GM23338 (cell line): ENCODE data around the gene INPP5K. TPM values are rescaled to one million over a fixed set of nuclear protein-coding genes. Genes with fewer than 3 reads are reported as not detected.

ENCODE experiments used
- ATAC-seq: fragments of 200-7000 bp; cut with Tn5 transposase; 3 replicates; pipeline ENCODE4 v1.9.1; 2020
- DNase-seq: peaks from one replicate; pipeline ENCODE4 v3.0.0-alpha.2; 2015; ENCODE audit warnings: low spot score
- H2AFZ ChIP-seq: fragments of 200-600 bp; sonication (generic); 2 replicates; pipeline ENCODE4 v1.8.0; 2016; ENCODE audit warnings: antibody characterized with exemption, mild to moderate bottlenecking, moderate library complexity
- H3F3A ChIP-seq: fragments of 200-600 bp; sonication (generic); replicated peaks from 2 replicates; pipeline ENCODE4 v1.8.0; 2017; ENCODE audit warnings: antibody characterized with exemption, mixed run types, low read depth
- H3K27ac ChIP-seq: fragments of 200-600 bp; sonication (generic); 2 replicates; pipeline ENCODE4 v1.6.1; 2016; ENCODE audit warnings: low read depth
- H3K27me3 ChIP-seq: fragments of 200-600 bp; sonication (generic); 2 replicates; pipeline ENCODE4 v1.8.0; 2016; ENCODE audit warnings: mild to moderate bottlenecking, mixed run types, moderate library complexity; ENCODE audit not compliant: insufficient read depth
- H3K36me3 ChIP-seq: fragments of 200-600 bp; sonication (generic); 2 replicates; pipeline ENCODE4 v1.8.0; 2016; ENCODE audit warnings: mild to moderate bottlenecking; ENCODE audit not compliant: insufficient read depth
- H3K4me1 ChIP-seq: fragments of 200-600 bp; sonication (generic); 2 replicates; pipeline ENCODE4 v1.8.0; 2016; ENCODE audit warnings: mild to moderate bottlenecking, moderate library complexity; ENCODE audit not compliant: insufficient read depth
- H3K4me2 ChIP-seq: fragments of 200-600 bp; sonication (generic); 2 replicates; pipeline ENCODE4 v1.7.1; 2017; ENCODE audit warnings: mixed run types
- H3K4me3 ChIP-seq: fragments of 200-600 bp; sonication (generic); 2 replicates; pipeline ENCODE4 v1.6.1; 2016; ENCODE audit warnings: mixed run types
- H3K79me2 ChIP-seq: fragments of 200-600 bp; sonication (generic); replicated peaks from 2 replicates; pipeline ENCODE4 v1.8.0; 2017; ENCODE audit warnings: mild to moderate bottlenecking; ENCODE audit not compliant: insufficient read depth
- H3K9me2 ChIP-seq: fragments of 200-600 bp; sonication (generic); 2 replicates; pipeline ENCODE4 v1.8.0; 2017; ENCODE audit not compliant: insufficient read depth
- H4K20me1 ChIP-seq: fragments of 200-600 bp; sonication (generic); replicated peaks from 2 replicates; pipeline ENCODE4 v1.8.0; 2017; ENCODE audit warnings: mild to moderate bottlenecking; ENCODE audit not compliant: insufficient read depth
- H3K27ac Mint-ChIP-seq: 2 replicates; pipeline ENCODE4 v1.8.0; 2020; ENCODE audit warnings: inconsistent platforms, mild to moderate bottlenecking, moderate library complexity, mixed read lengths
- H3K27me3 Mint-ChIP-seq: 3 replicates; pipeline ENCODE4 v1.8.0; 2022; ENCODE audit warnings: low read depth, mild to moderate bottlenecking, moderate library complexity, mixed read lengths, inconsistent platforms; ENCODE audit not compliant: insufficient read depth, poor library complexity
- H3K36me3 Mint-ChIP-seq: 3 replicates; pipeline ENCODE4 v1.8.0; 2021; ENCODE audit warnings: low read depth, mild to moderate bottlenecking, inconsistent platforms, moderate library complexity, mixed read lengths
- H3K4me1 Mint-ChIP-seq: 3 replicates; pipeline ENCODE4 v1.8.0; 2020; ENCODE audit warnings: mild to moderate bottlenecking, inconsistent platforms, mixed read lengths
- H3K4me3 Mint-ChIP-seq: 3 replicates; pipeline ENCODE4 v1.8.0; 2021; ENCODE audit warnings: moderate library complexity, mild to moderate bottlenecking, inconsistent platforms, mixed read lengths
- H3K9me3 Mint-ChIP-seq: 3 replicates; pipeline ENCODE4 v1.8.0; 2020; ENCODE audit warnings: moderate library complexity, mild to moderate bottlenecking, inconsistent platforms, mixed read lengths
- CREB1 ChIP-seq: fragments of 250-450 bp; sonication (Bioruptor Pico); IDR thresholded peaks from 2 replicates; pipeline ENCODE4 v1.5.0; 2020; ENCODE audit warnings: low read depth, mild to moderate bottlenecking, moderate library complexity
- CTCF ChIP-seq, 2 experiments: fragments of 200-600 bp in 1 of 2; sonication (generic) in 1 of 2; conservative IDR thresholded peaks; 2 replicates each; pipeline versions ENCODE4 v1.5.1 to v1.6.1; 2016 to 2017; ENCODE audit warnings: antibody characterized with exemption in 2 of 2, low read depth in 2 of 2, mild to moderate bottlenecking in 2 of 2, moderate library complexity in 1 of 2
- EZH2 ChIP-seq: fragments of 200-600 bp; sonication (generic); IDR thresholded peaks from one replicate; pipeline ENCODE4 v1.8.0; 2017; ENCODE audit warnings: antibody characterized with exemption, mild to moderate bottlenecking, low read depth; ENCODE audit not compliant: unreplicated experiment
- EZH2phosphoT487 ChIP-seq: fragments of 200-600 bp; sonication (generic); IDR thresholded peaks from one replicate; pipeline ENCODE4 v1.8.1; 2018; ENCODE audit warnings: antibody characterized with exemption; ENCODE audit not compliant: unreplicated experiment
- JUNB ChIP-seq: IDR thresholded peaks from one replicate; pipeline ENCODE4 v1.6.1; 2016; ENCODE audit warnings: antibody characterized with exemption; ENCODE audit not compliant: unreplicated experiment
- NANOG ChIP-seq: IDR thresholded peaks from 2 replicates; pipeline ENCODE4 v1.6.1; 2016; ENCODE audit warnings: antibody characterized with exemption, borderline replicate concordance
- STAT1 ChIP-seq: IDR thresholded peaks from one replicate; pipeline ENCODE4 v1.6.1; 2016; ENCODE audit warnings: antibody characterized with exemption; ENCODE audit not compliant: unreplicated experiment
- polyA plus RNA-seq: library from polyadenylated mRNA; unstranded; fragments of >200 nt; fragmentation: Nextera tagmentation; extraction: Ambion mirVana; gene quantifications from 2 replicates; pipeline ENCODE4 v1.2.1, GENCODE V29; 2016
- total RNA-seq: library from RNA; depleted of rRNA; stranded (reverse); fragments of >200 nt; shearing (Covaris generic); gene quantifications from 2 replicates; pipeline ENCODE4 v1.2.3, GENCODE V29; 2014
- TF ChIP-seq, protein P1 (sequence below): IDR thresholded peaks from one replicate; pipeline ENCODE4 v1.6.1; 2018; ENCODE audit warnings: antibody characterized with exemption; ENCODE audit not compliant: unreplicated experiment
- TF ChIP-seq, protein P2 (sequence below): fragments of 250-450 bp; sonication (Bioruptor Pico); IDR thresholded peaks from 2 replicates; pipeline ENCODE4 v1.5.0; 2020; ENCODE audit warnings: mild to moderate bottlenecking, moderate library complexity

The INPP5K gene
- total and polyA plus RNA-seq, 2 experiments from 2014 or later, result 8.4 to 29.7 TPM

DNA sequence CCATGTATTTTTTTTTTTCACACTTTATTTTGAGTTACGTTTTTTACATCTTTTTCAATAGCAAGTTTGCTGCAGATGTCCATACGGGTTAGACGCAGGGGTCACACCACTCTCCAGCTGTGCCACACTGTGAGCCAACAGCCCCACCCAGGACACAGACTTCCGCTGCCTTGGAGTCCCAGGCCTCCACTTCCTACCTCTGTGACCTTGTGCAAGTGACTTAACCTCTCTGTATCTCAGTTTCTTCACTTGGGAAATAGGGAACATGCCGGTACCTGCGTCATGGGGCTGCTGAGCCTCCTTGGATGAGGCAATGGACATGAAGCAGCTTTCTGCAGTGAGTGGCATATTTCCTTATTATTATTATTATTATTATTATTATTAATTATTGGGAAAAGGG is 49.5 kb upstream of the INPP5K start:
- no peak overlapping the region for H3K27ac Mint-ChIP-seq
- no peak overlapping the region for H3K4me3 ChIP-seq
- no peak for TF ChIP-seq CREB1 (CRISPR knock-in tag)
- no peak for TF ChIP-seq JUNB
- TF ChIP-seq STAT1, result no peak
- no peak for TF ChIP-seq NANOG
- TF ChIP-seq EZH2phosphoT487, result no peak
- TF ChIP-seq, protein P1, sequence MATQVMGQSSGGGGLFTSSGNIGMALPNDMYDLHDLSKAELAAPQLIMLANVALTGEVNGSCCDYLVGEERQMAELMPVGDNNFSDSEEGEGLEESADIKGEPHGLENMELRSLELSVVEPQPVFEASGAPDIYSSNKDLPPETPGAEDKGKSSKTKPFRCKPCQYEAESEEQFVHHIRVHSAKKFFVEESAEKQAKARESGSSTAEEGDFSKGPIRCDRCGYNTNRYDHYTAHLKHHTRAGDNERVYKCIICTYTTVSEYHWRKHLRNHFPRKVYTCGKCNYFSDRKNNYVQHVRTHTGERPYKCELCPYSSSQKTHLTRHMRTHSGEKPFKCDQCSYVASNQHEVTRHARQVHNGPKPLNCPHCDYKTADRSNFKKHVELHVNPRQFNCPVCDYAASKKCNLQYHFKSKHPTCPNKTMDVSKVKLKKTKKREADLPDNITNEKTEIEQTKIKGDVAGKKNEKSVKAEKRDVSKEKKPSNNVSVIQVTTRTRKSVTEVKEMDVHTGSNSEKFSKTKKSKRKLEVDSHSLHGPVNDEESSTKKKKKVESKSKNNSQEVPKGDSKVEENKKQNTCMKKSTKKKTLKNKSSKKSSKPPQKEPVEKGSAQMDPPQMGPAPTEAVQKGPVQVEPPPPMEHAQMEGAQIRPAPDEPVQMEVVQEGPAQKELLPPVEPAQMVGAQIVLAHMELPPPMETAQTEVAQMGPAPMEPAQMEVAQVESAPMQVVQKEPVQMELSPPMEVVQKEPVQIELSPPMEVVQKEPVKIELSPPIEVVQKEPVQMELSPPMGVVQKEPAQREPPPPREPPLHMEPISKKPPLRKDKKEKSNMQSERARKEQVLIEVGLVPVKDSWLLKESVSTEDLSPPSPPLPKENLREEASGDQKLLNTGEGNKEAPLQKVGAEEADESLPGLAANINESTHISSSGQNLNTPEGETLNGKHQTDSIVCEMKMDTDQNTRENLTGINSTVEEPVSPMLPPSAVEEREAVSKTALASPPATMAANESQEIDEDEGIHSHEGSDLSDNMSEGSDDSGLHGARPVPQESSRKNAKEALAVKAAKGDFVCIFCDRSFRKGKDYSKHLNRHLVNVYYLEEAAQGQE, result no peak
- no peak for TF ChIP-seq EZH2
- TF ChIP-seq, protein P2, sequence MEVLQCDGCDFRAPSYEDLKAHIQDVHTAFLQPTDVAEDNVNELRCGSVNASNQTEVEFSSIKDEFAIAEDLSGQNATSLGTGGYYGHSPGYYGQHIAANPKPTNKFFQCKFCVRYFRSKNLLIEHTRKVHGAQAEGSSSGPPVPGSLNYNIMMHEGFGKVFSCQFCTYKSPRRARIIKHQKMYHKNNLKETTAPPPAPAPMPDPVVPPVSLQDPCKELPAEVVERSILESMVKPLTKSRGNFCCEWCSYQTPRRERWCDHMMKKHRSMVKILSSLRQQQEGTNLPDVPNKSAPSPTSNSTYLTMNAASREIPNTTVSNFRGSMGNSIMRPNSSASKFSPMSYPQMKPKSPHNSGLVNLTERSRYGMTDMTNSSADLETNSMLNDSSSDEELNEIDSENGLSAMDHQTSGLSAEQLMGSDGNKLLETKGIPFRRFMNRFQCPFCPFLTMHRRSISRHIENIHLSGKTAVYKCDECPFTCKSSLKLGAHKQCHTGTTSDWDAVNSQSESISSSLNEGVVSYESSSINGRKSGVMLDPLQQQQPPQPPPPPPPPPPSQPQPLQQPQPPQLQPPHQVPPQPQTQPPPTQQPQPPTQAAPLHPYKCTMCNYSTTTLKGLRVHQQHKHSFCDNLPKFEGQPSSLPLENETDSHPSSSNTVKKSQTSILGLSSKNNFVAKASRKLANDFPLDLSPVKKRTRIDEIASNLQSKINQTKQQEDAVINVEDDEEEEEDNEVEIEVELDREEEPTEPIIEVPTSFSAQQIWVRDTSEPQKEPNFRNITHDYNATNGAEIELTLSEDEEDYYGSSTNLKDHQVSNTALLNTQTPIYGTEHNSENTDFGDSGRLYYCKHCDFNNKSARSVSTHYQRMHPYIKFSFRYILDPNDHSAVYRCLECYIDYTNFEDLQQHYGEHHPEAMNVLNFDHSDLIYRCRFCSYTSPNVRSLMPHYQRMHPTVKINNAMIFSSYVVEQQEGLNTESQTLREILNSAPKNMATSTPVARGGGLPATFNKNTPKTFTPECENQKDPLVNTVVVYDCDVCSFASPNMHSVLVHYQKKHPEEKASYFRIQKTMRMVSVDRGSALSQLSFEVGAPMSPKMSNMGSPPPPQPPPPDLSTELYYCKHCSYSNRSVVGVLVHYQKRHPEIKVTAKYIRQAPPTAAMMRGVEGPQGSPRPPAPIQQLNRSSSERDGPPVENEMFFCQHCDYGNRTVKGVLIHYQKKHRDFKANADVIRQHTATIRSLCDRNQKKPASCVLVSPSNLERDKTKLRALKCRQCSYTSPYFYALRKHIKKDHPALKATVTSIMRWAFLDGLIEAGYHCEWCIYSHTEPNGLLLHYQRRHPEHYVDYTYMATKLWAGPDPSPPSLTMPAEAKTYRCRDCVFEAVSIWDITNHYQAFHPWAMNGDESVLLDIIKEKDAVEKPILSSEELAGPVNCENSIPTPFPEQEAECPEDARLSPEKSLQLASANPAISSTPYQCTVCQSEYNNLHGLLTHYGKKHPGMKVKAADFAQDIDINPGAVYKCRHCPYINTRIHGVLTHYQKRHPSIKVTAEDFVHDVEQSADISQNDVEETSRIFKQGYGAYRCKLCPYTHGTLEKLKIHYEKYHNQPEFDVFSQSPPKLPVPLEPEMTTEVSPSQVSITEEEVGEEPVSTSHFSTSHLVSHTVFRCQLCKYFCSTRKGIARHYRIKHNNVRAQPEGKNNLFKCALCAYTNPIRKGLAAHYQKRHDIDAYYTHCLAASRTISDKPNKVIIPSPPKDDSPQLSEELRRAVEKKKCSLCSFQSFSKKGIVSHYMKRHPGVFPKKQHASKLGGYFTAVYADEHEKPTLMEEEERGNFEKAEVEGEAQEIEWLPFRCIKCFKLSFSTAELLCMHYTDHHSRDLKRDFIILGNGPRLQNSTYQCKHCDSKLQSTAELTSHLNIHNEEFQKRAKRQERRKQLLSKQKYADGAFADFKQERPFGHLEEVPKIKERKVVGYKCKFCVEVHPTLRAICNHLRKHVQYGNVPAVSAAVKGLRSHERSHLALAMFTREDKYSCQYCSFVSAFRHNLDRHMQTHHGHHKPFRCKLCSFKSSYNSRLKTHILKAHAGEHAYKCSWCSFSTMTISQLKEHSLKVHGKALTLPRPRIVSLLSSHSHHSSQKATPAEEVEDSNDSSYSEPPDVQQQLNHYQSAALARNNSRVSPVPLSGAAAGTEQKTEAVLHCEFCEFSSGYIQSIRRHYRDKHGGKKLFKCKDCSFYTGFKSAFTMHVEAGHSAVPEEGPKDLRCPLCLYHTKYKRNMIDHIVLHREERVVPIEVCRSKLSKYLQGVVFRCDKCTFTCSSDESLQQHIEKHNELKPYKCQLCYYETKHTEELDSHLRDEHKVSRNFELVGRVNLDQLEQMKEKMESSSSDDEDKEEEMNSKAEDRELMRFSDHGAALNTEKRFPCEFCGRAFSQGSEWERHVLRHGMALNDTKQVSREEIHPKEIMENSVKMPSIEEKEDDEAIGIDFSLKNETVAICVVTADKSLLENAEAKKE (CRISPR knock-in tag), result no peak
- no peak for TF ChIP-seq CTCF (conservative IDR thresholded peaks at IDR 0.05; ENCODE audit: low read depth in 2 of 2)
- H3K27ac ChIP-seq, result no peak overlapping the region
- ATAC-seq (no peak), DNase-seq (no peak)
- H2AFZ ChIP-seq, result no peak overlapping the region
- H3K4me1 Mint-ChIP-seq, result peaks cover 28% of the 10 kb centered on the region
- H3K27me3 Mint-ChIP-seq, result peaks cover 27% of the 10 kb centered on the region
- H3K4me1 ChIP-seq, result peaks cover 10% of the 10 kb centered on the region; the same call in 1 of the 2 replicates
- H3K9me3 Mint-ChIP-seq, result peaks cover 10% of the 10 kb centered on the region
- H4K20me1 ChIP-seq, result peaks cover 7% of the 10 kb centered on the region; the same call in 1 of the 2 replicates
- no peaks in the 10 kb centered on the region for H3K36me3 ChIP-seq
- no peaks in the 10 kb centered on the region for H3K27me3 ChIP-seq
- H3K4me2 ChIP-seq, result no peak overlapping the region
- H3K4me3 Mint-ChIP-seq, result no peak overlapping the region
- H3F3A ChIP-seq, result peaks cover 4% of the 10 kb centered on the region; the same call in 1 of the 2 replicates
- peaks cover 8% of the 10 kb centered on the region for H3K79me2 ChIP-seq
- H3K9me2 ChIP-seq, result no peaks in the 10 kb centered on the region
- no peaks in the 10 kb centered on the region for H3K36me3 Mint-ChIP-seq
